CD4-positive, alpha-beta T cell treated with Interleukin-17A for 1 hour (primary cell): ENCODE measurements around the gene TKTL1.

Source experiments
- DNase-seq: peaks from one replicate; pipeline ENCODE4 v3.0.0-alpha.2; 2020

TKTL1 gene

GRCh38 chrX:154363706-154364439, 68.3 kb downstream of the TKTL1 start:
- no peak for DNase-seq

GRCh38 chrX:154365052-154365600, 69.5 kb downstream of the TKTL1 start:
- DNase-seq, result no peak

- DNase-seq, result no peak
Observed at GRCh38 chrX:154365997-154366665, 70.5 kb downstream of the TKTL1 start.

GRCh38 chrX:154366666-154367055, 71.1 kb downstream of the TKTL1 start:
- no peak for DNase-seq

- DNase-seq, result no peak
Observed at GRCh38 chrX:154367474-154368308, 72.1 kb downstream of the TKTL1 start.

- peak; percentile 95 for DNase-seq
Observed at GRCh38 chrX:154368630-154369448, 73.2 kb downstream of the TKTL1 start.

GRCh38 chrX:154369449-154370299, 74.1 kb downstream of the TKTL1 start:
- peak; percentile 81 for DNase-seq

GRCh38 chrX:154370300-154371016, 74.9 kb downstream of the TKTL1 start:
- no peak for DNase-seq

GRCh38 chrX:154371017-154371788, 75.6 kb downstream of the TKTL1 start:
- peak; percentile 95 for DNase-seq

- no peak for DNase-seq
Observed at GRCh38 chrX:154371789-154372300, 76.2 kb downstream of the TKTL1 start.

GRCh38 chrX:154372612-154373022, 77.0 kb downstream of the TKTL1 start:
- peak; percentile 64 for DNase-seq

- DNase-seq, result no peak
Observed at GRCh38 chrX:154373340-154374306, 78.0 kb downstream of the TKTL1 start.

- DNase-seq, result no peak
Observed at GRCh38 chrX:154374313-154375155, 78.9 kb downstream of the TKTL1 start, which contains the start of gene FLNA. TSS of gene FLNA (minus strand) at chrX:154374634. CDS start at chrX:154371245, 3,389 bp downstream.

GRCh38 chrX:154375156-154375504, 79.5 kb downstream of the TKTL1 start:
- DNase-seq, result no peak

GRCh38 chrX:154376774-154377173, 81.2 kb downstream of the TKTL1 start:
- DNase-seq, result no peak

- peak; percentile 45 for DNase-seq
Observed at GRCh38 chrX:154378059-154378798, 82.6 kb downstream of the TKTL1 start.
